Testis (tissue), 3 donors: ENCODE measurements around the gene FILIP1L. TPM values are rescaled to one million over a fixed set of nuclear protein-coding genes. Genes with fewer than 3 reads are reported as not detected.
A peak's percentile ranks its signal among the peaks of the same experiment; 100 is the strongest.

ENCODE experiments used
- DNase-seq: peaks from one replicate; pipeline ENCODE4 v3.0.0-alpha.2; 2019
- H3K27ac ChIP-seq, 2 donors: fragments of 200-600 bp; sonication (generic); one replicate each; pipeline ENCODE4 v1.5.1; 2019
- H3K27me3 ChIP-seq: fragments of 200-600 bp; sonication (generic); one replicate; pipeline ENCODE4 v1.5.1; 2019
- H3K36me3 ChIP-seq: fragments of 200-600 bp; sonication (generic); one replicate; pipeline ENCODE4 v1.5.1; 2017; ENCODE audit warnings: low read depth; ENCODE audit errors: missing control alignments
- H3K4me1 ChIP-seq: fragments of 200-600 bp; sonication (generic); one replicate; pipeline ENCODE4 v1.5.1; 2019
- H3K4me3 ChIP-seq, 2 donors: fragments of 200-600 bp; sonication (generic); one replicate each; pipeline ENCODE4 v1.5.1; 2017 to 2019
- H3K9me3 ChIP-seq: fragments of 200-600 bp; sonication (generic); one replicate; pipeline ENCODE4 v1.5.1; 2017
- CTCF ChIP-seq, 3 experiments: fragments of 450-650 bp in 2 of 3; fragments of 200-600 bp in 1 of 3; sonication (generic) in 1 of 3; IDR thresholded peaks; one replicate each; pipeline ENCODE4 v1.5.1; 2016 to 2019; ENCODE audit warnings: antibody characterized with exemption in 3 of 3, mild to moderate bottlenecking in 2 of 3, moderate library complexity in 1 of 3
- POLR2A ChIP-seq: fragments of 450-650 bp; IDR thresholded peaks from one replicate; pipeline ENCODE4 v1.6.1; 2017; ENCODE audit warnings: antibody characterized with exemption, mild to moderate bottlenecking, moderate library complexity
- WGBS, 2 donors: methylation state at CpG; one replicate each; pipeline ENCODE4 v1.1.5; 2018; 5-methylcytosine and 5-hydroxymethylcytosine counted together
- intact Hi-C: fragments of 100-400 bp; cut with DNase I; formaldehyde crosslinking; loops from one replicate; pipeline ENCODE4 v1.15.1; 2023; ENCODE audit warnings: low total_unique reads
- polyA plus RNA-seq: library from polyadenylated mRNA; stranded (reverse); fragments of 350-450 nt; fragmentation: Illumina TruSeq; extraction: RNeasy Lipid Tissue Mini Kit (QIAGEN cat#74804); gene quantifications from one replicate; pipeline ENCODE4 v1.2.3, GENCODE V29; 2014; ENCODE audit warnings: low read depth, low replicate concordance; ENCODE audit not compliant: insufficient read depth
- total RNA-seq, 2 donors: library from RNA; depleted of rRNA; stranded (reverse); fragments of >200 nt; gene quantifications; one replicate each; pipeline ENCODE4 v1.2.3, GENCODE V29; 2016

FILIP1L gene
- total and polyA plus RNA-seq, 3 donors from 2014 or later, result 16.5 to 20.1 (median 16.7) TPM

GRCh38 chr3:99920481-99921376 is 193.6 kb downstream of the FILIP1L start:
- Histone ChIP-seq H3K9me3 (no peaks in the 10 kb centered on the region), H3K4me1 (peaks cover 34% of the 10 kb centered on the region), H3K27me3 (no peaks in the 10 kb centered on the region), H3K36me3 (no peaks in the 10 kb centered on the region), H3K27ac (peak overlapping the region; percentile 60 to 85), H3K4me3 (no peak overlapping the region)
- WGBS, 2 donors, result 36 to 52% methylated on average over 10 of the region's 10 CpGs
- intact Hi-C loops, result no loop called here
- peak; percentile 83 for DNase-seq
- TF ChIP-seq CTCF (IDR thresholded peaks at IDR 0.05), result no peak
- TF ChIP-seq POLR2A, result no peak

- no peak overlapping the region for H3K4me3 ChIP-seq
- no peaks in the 10 kb centered on the region for H3K9me3 ChIP-seq
- H3K27ac ChIP-seq, result peak overlapping the region in 1 of 2 donors; percentile 11
- TF ChIP-seq POLR2A, result no peak
- TF ChIP-seq CTCF (IDR thresholded peaks at IDR 0.05), result no peak
- no peaks in the 10 kb centered on the region for H3K36me3 ChIP-seq
- no peak for DNase-seq
- intact Hi-C loops, result no loop called here
- no peaks in the 10 kb centered on the region for H3K27me3 ChIP-seq
- H3K4me1 ChIP-seq, result peaks cover 27% of the 10 kb centered on the region
Measured at GRCh38 chr3:99919694-99920093, 194.6 kb downstream of the FILIP1L start.

- DNase-seq, result no peak
- no peaks in the 10 kb centered on the region for H3K36me3 ChIP-seq
- H3K9me3 ChIP-seq, result no peaks in the 10 kb centered on the region
- H3K4me3 ChIP-seq, result no peak overlapping the region
- H3K27ac ChIP-seq, result no peak overlapping the region
- TF ChIP-seq POLR2A, result no peak
- no peak for TF ChIP-seq CTCF (IDR thresholded peaks at IDR 0.05)
- H3K27me3 ChIP-seq, result no peaks in the 10 kb centered on the region
- peaks cover 27% of the 10 kb centered on the region for H3K4me1 ChIP-seq
- intact Hi-C loops, result no loop called here
Measured at GRCh38 chr3:99918715-99919114, 195.6 kb downstream of the FILIP1L start.

GRCh38 chr3:99915906-99916432 is 198.3 kb downstream of the FILIP1L start:
- TF ChIP-seq POLR2A, result no peak
- no peak for TF ChIP-seq CTCF (IDR thresholded peaks at IDR 0.05)
- Histone ChIP-seq H3K4me3 (no peak overlapping the region), H3K9me3 (no peaks in the 10 kb centered on the region), H3K36me3 (no peaks in the 10 kb centered on the region), H3K27me3 (no peaks in the 10 kb centered on the region), H3K27ac (no peak overlapping the region), H3K4me1 (peaks cover 13% of the 10 kb centered on the region)
- WGBS, 2 donors, result 89 to 97% methylated on average over 3 of the region's 3 CpGs
- intact Hi-C loops, result no loop called here
- no peak for DNase-seq
